ENCODE measurements around the gene UBE2D3. TPM values are rescaled to one million over a fixed set of nuclear protein-coding genes. Genes with fewer than 3 reads are reported as not detected.
"Not testable (repeated sequence)": the region's sequence is repeated elsewhere in the genome, so short reads cannot be mapped to it uniquely, and the experiment has no call there.

Gene UBE2D3
- polyA plus RNA-seq, 1 experiment = 534 TPM

- TF ChIP-seq CTCF (IDR thresholded peaks at IDR 0.05; ENCODE audit: low read depth, low read length) = no peak
- ChIA-PET CTCF (interaction anchor here (1.0 to 1.4 kb wide), 2 partner anchors 224 to 437 kb away, joined by 4 to 8 read pairs; no protein-coding TSS in a partner anchor), POLR2A (interaction anchor here (0.5 to 2.2 kb wide), 5 partner anchors 16 to 295 kb away, joined by 4 to 46 read pairs (median 5); partner anchors contain the start of gene UBE2D3)
- no peaks in the 10 kb centered on the region for H3K9me3 ChIP-seq (ENCODE audit: control insufficient read depth, insufficient read depth, low read length)
- peak overlapping the region; percentile 91 for H3K4me3 ChIP-seq (ENCODE audit: low read depth, low read length)
- no peaks in the 10 kb centered on the region for H3K27me3 ChIP-seq (ENCODE audit: control insufficient read depth, insufficient read depth, low read length)
- DNase-seq (ENCODE audit: low read depth, low spot score) = no peak
- H3K27ac ChIP-seq (ENCODE audit: low read depth, low read length) = peak overlapping the region; percentile 87
Measured at GRCh38 chr4:102868153-102868780, 40.9 kb upstream of the UBE2D3 start.

- no peaks in the 10 kb centered on the region for H3K9me3 ChIP-seq (ENCODE audit: control insufficient read depth, insufficient read depth, low read length)
- CTCF ChIA-PET = interaction anchor here (1.0 kb wide), 1 partner anchor 225 kb away, joined by 4 read pairs; no protein-coding TSS in a partner anchor
- DNase-seq (ENCODE audit: low read depth, low spot score) = no peak
- no peak for TF ChIP-seq CTCF (IDR thresholded peaks at IDR 0.05; ENCODE audit: low read depth, low read length)
- H3K27ac ChIP-seq (ENCODE audit: low read depth, low read length) = no peak overlapping the region
- no peaks in the 10 kb centered on the region for H3K27me3 ChIP-seq (ENCODE audit: control insufficient read depth, insufficient read depth, low read length)
- H3K4me3 ChIP-seq (ENCODE audit: low read depth, low read length) = peak overlapping the region; percentile 91
- POLR2A ChIA-PET = interaction anchor here (0.7 to 2.2 kb wide), 2 partner anchors 17 to 40 kb away, joined by 5 to 46 read pairs; partner anchors contain the start of gene UBE2D3
Measured at GRCh38 chr4:102867278-102868152, 40.2 kb upstream of the UBE2D3 start.

- H3K27ac ChIP-seq (ENCODE audit: low read depth, low read length); H3K4me3 ChIP-seq (ENCODE audit: low read depth, low read length); DNase-seq (ENCODE audit: low read depth, low spot score); H3K27me3 ChIP-seq (ENCODE audit: control insufficient read depth, insufficient read depth, low read length); POLR2A ChIA-PET; H3K9me3 ChIP-seq (ENCODE audit: control insufficient read depth, insufficient read depth, low read length): not testable (repeated sequence)
- CTCF ChIA-PET = interaction anchor here (0.6 kb wide), 1 partner anchor 235 kb away, joined by 3 read pairs; no protein-coding TSS in a partner anchor
Measured at GRCh38 chr4:102865327-102865726, 38.0 kb upstream of the UBE2D3 start.

- Histone ChIP-seq H3K27ac (ENCODE audit: low read depth, low read length) (no peak overlapping the region), H3K27me3 (ENCODE audit: control insufficient read depth, insufficient read depth, low read length) (no peaks in the 10 kb centered on the region), H3K9me3 (ENCODE audit: control insufficient read depth, insufficient read depth, low read length) (peaks cover 4% of the 10 kb centered on the region; the same call in 1 of the 2 replicates), H3K4me3 (ENCODE audit: low read depth, low read length) (no peak overlapping the region)
- ChIA-PET POLR2A (no interaction called here), CTCF (no interaction called here)
- DNase-seq (ENCODE audit: low read depth, low spot score) = no peak
- TF ChIP-seq CTCF (IDR thresholded peaks at IDR 0.05; ENCODE audit: low read depth, low read length) = no peak
Measured at GRCh38 chr4:102862747-102863146, 35.4 kb upstream of the UBE2D3 start.

- CTCF ChIA-PET = no interaction called here
- Histone ChIP-seq H3K27ac (ENCODE audit: low read depth, low read length) (no peak overlapping the region), H3K4me3 (ENCODE audit: low read depth, low read length) (no peak overlapping the region), H3K27me3 (ENCODE audit: control insufficient read depth, insufficient read depth, low read length) (no peaks in the 10 kb centered on the region), H3K9me3 (ENCODE audit: control insufficient read depth, insufficient read depth, low read length) (peaks cover 4% of the 10 kb centered on the region; the same call in 1 of the 2 replicates)
- TF ChIP-seq CTCF (IDR thresholded peaks at IDR 0.05; ENCODE audit: low read depth, low read length) = no peak
- POLR2A ChIA-PET = no interaction called here
- no peak for DNase-seq (ENCODE audit: low read depth, low spot score)
Measured at GRCh38 chr4:102862016-102862415, 34.7 kb upstream of the UBE2D3 start.

All from AG04450 (cell line).